ENCODE measurements around the gene CLN3.

DNA sequence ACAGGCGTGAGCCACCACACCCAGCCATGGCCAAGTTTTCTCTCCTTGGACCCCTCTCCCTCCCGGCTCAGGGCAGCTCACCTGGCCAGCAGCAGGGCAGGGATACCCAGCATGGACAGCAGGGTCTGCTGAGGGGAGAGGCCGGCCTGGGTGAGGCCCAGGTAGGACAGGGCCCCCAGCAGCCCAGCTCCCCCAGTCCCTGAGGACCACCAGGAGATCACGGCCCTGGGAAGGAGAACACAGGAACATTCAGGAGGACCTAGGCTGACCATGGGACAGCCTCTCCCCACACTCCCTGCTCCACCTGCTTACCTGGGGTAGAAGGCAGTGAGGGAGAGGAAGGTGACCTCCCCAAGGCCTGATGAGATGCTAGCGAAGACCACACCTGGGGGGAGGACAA lies 5.6 kb downstream of the CLN3 start:
- TF ChIP-seq, protein P1, sequence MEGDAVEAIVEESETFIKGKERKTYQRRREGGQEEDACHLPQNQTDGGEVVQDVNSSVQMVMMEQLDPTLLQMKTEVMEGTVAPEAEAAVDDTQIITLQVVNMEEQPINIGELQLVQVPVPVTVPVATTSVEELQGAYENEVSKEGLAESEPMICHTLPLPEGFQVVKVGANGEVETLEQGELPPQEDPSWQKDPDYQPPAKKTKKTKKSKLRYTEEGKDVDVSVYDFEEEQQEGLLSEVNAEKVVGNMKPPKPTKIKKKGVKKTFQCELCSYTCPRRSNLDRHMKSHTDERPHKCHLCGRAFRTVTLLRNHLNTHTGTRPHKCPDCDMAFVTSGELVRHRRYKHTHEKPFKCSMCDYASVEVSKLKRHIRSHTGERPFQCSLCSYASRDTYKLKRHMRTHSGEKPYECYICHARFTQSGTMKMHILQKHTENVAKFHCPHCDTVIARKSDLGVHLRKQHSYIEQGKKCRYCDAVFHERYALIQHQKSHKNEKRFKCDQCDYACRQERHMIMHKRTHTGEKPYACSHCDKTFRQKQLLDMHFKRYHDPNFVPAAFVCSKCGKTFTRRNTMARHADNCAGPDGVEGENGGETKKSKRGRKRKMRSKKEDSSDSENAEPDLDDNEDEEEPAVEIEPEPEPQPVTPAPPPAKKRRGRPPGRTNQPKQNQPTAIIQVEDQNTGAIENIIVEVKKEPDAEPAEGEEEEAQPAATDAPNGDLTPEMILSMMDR (conservative IDR thresholded peaks at IDR 0.05) = no peak
- TF ChIP-seq EZH2 (IDR thresholded peaks at IDR 0.05; ENCODE audit: low read depth) = no peak
